Measurements from ENCODE around the gene CNTN4.

Gene CNTN4

GRCh38 chr3:2392981-2393380 lies 294.3 kb downstream of the CNTN4 start:
- DNase-seq: no peak
- no peak for ATAC-seq

- ATAC-seq: no peak
Observed at GRCh38 chr3:2415083-2415482, 316.4 kb downstream of the CNTN4 start.

GRCh38 chr3:2420919-2421318 lies 322.3 kb downstream of the CNTN4 start:
- ATAC-seq (no peak), DNase-seq (no peak)

More at GRCh38 chr3:2415083-2415482, 316.4 kb downstream of the CNTN4 start:
- DNase-seq: no peak

GRCh38 chr3:2423143-2423542 lies 324.5 kb downstream of the CNTN4 start:
- ATAC-seq (no peak), DNase-seq (no peak)

- DNase-seq (no peak), ATAC-seq (no peak)
Observed at GRCh38 chr3:2441558-2441957, 342.9 kb downstream of the CNTN4 start.

- ATAC-seq (no peak), DNase-seq (no peak)
Observed at GRCh38 chr3:2446146-2446545, 347.5 kb downstream of the CNTN4 start.

- DNase-seq: no peak
- no peak for ATAC-seq
Observed at GRCh38 chr3:2452249-2452648, 353.6 kb downstream of the CNTN4 start.

GRCh38 chr3:2454865-2455264 lies 356.2 kb downstream of the CNTN4 start:
- no peak for ATAC-seq
- DNase-seq: no peak

- DNase-seq (no peak), ATAC-seq (no peak)
Observed at GRCh38 chr3:2456788-2457187, 358.1 kb downstream of the CNTN4 start.

- ATAC-seq (no peak), DNase-seq (no peak)
Observed at GRCh38 chr3:2458816-2459215, 360.1 kb downstream of the CNTN4 start.

GRCh38 chr3:2465842-2466241 lies 367.2 kb downstream of the CNTN4 start:
- DNase-seq (no peak), ATAC-seq (no peak)

- no peak for ATAC-seq
Observed at GRCh38 chr3:2468816-2469215, 370.1 kb downstream of the CNTN4 start.

GRCh38 chr3:2476996-2477395 lies 378.3 kb downstream of the CNTN4 start:
- DNase-seq (no peak), ATAC-seq (no peak)

More at GRCh38 chr3:2468816-2469215, 370.1 kb downstream of the CNTN4 start:
- no peak for DNase-seq

- DNase-seq (no peak), ATAC-seq (no peak)
Observed at GRCh38 chr3:2477620-2478019, 379.0 kb downstream of the CNTN4 start.

GRCh38 chr3:2484162-2485026 lies 385.7 kb downstream of the CNTN4 start:
- no peak for ATAC-seq

GRCh38 chr3:2485027-2485375 lies 386.3 kb downstream of the CNTN4 start:
- no peak for ATAC-seq

More at GRCh38 chr3:2484162-2485026, 385.7 kb downstream of the CNTN4 start:
- DNase-seq: no peak

GRCh38 chr3:2495746-2496145 lies 397.1 kb downstream of the CNTN4 start:
- ATAC-seq (no peak), DNase-seq (no peak)

More at GRCh38 chr3:2485027-2485375, 386.3 kb downstream of the CNTN4 start:
- DNase-seq: no peak

- ATAC-seq: no peak
- no peak for DNase-seq
Observed at GRCh38 chr3:2504912-2505311, 406.2 kb downstream of the CNTN4 start.

GRCh38 chr3:2506776-2507175 lies 408.1 kb downstream of the CNTN4 start:
- DNase-seq (no peak), ATAC-seq (no peak)

- DNase-seq (no peak), ATAC-seq (no peak)
Observed at GRCh38 chr3:2510591-2511145, 412.0 kb downstream of the CNTN4 start.

- DNase-seq: no peak
- ATAC-seq: no peak
Observed at GRCh38 chr3:2511356-2511755, 412.7 kb downstream of the CNTN4 start.

GRCh38 chr3:2512881-2513280 lies 414.2 kb downstream of the CNTN4 start:
- DNase-seq (no peak), ATAC-seq (no peak)

- no peak for DNase-seq
- ATAC-seq: no peak
Observed at GRCh38 chr3:2513986-2514385, 415.3 kb downstream of the CNTN4 start.

All from stimulated activated naive CD8-positive, alpha-beta T cell treated with anti-CD3 and anti-CD28 coated beads, Interleukin-15, Interleukin-2, amounts not matched to agents 100 U/mL and 50 U/mL, for 24 hours (primary cell).